HEK293T (cell line): ENCODE data around the gene GPR55.

Experiments
- CTCF ChIA-PET: fragments of 350-600 bp; formaldehyde crosslinking; extraction: SDS; loops from one replicate; lab custom pipeline; 2021; ENCODE audit warnings: antibody characterized with exemption, inconsistent platforms; lab: Yijun Ruan, JAX
- POLR2A ChIA-PET: fragments of 350-600 bp; formaldehyde crosslinking; extraction: SDS; loops from one replicate; lab custom pipeline; 2020; ENCODE audit warnings: antibody characterized with exemption, inconsistent platforms; lab: Yijun Ruan, JAX
- DNase-seq: peaks from one replicate; pipeline ENCODE4 v3.0.0; 2012; ENCODE audit warnings: mixed read lengths; ENCODE audit errors: extremely low spot score
- ARNT ChIP-seq: fragments of 450-650 bp; IDR thresholded peaks from 2 replicates; pipeline ENCODE4 v1.6.1; 2017; ENCODE audit warnings: mild to moderate bottlenecking
- BHLHE40 ChIP-seq: fragments of 450-650 bp; IDR thresholded peaks from 2 replicates; pipeline ENCODE4 v1.6.1; 2016; ENCODE audit warnings: mild to moderate bottlenecking, moderate library complexity, borderline replicate concordance
- CTBP1 ChIP-seq: fragments of 450-650 bp; IDR thresholded peaks from 2 replicates; pipeline ENCODE4 v1.6.1; 2016; ENCODE audit warnings: borderline replicate concordance
- ELF4 ChIP-seq: fragments of 450-650 bp; IDR thresholded peaks from 2 replicates; pipeline ENCODE4 v1.6.1; 2017; ENCODE audit warnings: antibody characterized with exemption
- FOXA1 ChIP-seq: fragments of 450-650 bp; IDR thresholded peaks from 2 replicates; pipeline ENCODE4 v1.6.1; 2016; ENCODE audit warnings: mild to moderate bottlenecking
- FOXK2 ChIP-seq: fragments of 450-650 bp; IDR thresholded peaks from 2 replicates; pipeline ENCODE4 v1.6.1; 2016; ENCODE audit warnings: mild to moderate bottlenecking
- FOXM1 ChIP-seq: fragments of 450-650 bp; IDR thresholded peaks from 2 replicates; pipeline ENCODE4 v1.6.1; 2017; ENCODE audit warnings: mild to moderate bottlenecking, borderline replicate concordance
- HDGF ChIP-seq: fragments of 450-650 bp; IDR thresholded peaks from 2 replicates; pipeline ENCODE4 v1.6.1; 2017; ENCODE audit warnings: antibody characterized with exemption, borderline replicate concordance
- L3MBTL2 ChIP-seq: fragments of 450-650 bp; conservative IDR thresholded peaks from 2 replicates; pipeline ENCODE4 v1.6.1; 2016; ENCODE audit warnings: mild to moderate bottlenecking
- LEF1 ChIP-seq: fragments of 450-650 bp; IDR thresholded peaks from 2 replicates; pipeline ENCODE4 v1.6.1; 2017; ENCODE audit warnings: mild to moderate bottlenecking, borderline replicate concordance
- NFRKB ChIP-seq: fragments of 450-650 bp; IDR thresholded peaks from 2 replicates; pipeline ENCODE4 v1.6.1; 2016; ENCODE audit warnings: mild to moderate bottlenecking, moderate library complexity
- SP1 ChIP-seq: fragments of 450-650 bp; IDR thresholded peaks from 2 replicates; pipeline ENCODE4 v1.6.1; 2017
- SUZ12 ChIP-seq: fragments of 450-650 bp; IDR thresholded peaks from 2 replicates; pipeline ENCODE4 v1.6.1; 2016; ENCODE audit warnings: mild to moderate bottlenecking
- TARDBP ChIP-seq: fragments of 450-650 bp; IDR thresholded peaks from 2 replicates; pipeline ENCODE4 v1.6.1; 2016
- ZNF384 ChIP-seq: fragments of 450-650 bp; IDR thresholded peaks from 2 replicates; pipeline ENCODE4 v1.6.1; 2016
- TF ChIP-seq, protein P1 (sequence below): fragments of 450-650 bp; IDR thresholded peaks from 2 replicates; pipeline ENCODE4 v1.6.1; 2016

The GPR55 gene

DNA sequence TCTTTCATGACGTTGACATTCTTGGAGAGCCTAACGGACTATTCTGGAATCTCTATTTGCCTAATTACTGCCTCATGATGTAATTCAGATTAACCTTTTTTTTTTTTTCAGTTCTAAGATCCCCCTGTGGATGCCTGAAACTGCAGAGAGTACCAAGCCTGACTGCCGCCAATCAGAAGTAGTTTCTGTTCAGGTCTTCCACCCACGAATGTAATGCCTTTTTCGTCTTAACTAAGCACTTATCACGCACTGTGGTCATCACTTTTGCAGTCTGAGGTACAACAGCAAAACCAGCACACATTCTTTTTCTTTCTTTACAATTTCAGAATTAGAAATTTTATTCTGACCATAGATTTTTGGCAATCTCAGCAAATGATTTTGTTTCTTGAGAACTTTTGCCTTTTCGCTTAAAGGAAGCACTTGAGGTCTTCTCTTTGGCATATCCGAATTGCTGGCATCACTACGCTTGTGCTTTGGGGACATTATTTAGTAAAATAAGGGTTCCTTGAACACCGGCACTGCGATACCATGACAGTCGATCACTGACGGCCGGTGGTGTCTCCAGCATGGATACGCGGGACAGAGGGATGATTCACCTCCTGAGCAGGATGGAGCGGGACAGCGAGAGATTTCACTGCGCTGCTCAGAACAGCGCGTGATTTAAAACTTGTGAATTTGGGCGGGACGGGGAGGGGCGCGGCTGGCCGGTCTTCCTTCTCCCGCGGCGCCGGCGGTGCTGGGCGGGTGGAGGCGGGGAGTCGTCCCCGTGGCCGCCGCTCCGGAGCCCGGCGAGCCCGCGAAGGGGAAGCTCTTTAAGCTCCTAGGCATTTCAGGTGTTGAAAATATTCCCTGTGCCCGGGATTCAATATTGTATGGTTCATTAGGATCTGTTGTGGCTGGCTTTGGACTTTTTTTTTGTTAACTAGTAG is 32.0 kb upstream of the GPR55 start:
- no peak for TF ChIP-seq TARDBP
- peak; percentile 55 for TF ChIP-seq L3MBTL2
- CTCF ChIA-PET = interaction anchor here (0.7 kb wide), 1 partner anchor 31 kb away, joined by 3 read pairs; no protein-coding TSS in a partner anchor
- peak; percentile 65 for DNase-seq
- POLR2A ChIA-PET = no interaction called here

DNA sequence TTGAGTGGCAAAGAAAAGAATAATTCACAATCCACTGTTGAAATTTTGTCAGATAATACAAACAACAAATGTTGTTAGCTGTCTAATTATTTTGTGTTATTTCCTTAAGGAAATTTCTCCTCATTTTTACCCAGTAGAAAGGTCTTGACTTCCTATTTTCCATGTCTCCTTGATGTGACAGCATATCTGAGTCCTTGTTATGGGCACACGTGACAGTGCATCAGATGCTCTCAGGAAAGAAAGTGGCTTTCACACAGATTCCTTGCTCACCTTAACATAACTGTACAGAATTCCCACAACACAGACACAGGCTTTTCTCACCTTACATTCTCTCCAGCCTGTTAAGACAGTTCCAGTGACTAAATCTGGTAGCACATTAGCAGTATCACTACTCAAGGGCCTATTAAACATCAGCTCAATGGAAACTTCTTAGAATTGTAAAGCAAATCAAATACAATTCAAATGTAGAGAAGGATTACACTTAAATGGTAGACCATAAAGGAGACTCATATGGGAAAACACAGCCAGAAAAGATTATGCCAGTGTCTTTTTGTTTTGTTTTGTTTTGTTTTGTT is 30.2 kb upstream of the GPR55 start:
- ChIA-PET POLR2A (no interaction called here), CTCF (no interaction called here)
- no peak for TF ChIP-seq SP1
- TF ChIP-seq CTBP1 = no peak
- no peak for TF ChIP-seq FOXK2
- no peak for TF ChIP-seq FOXA1
- TF ChIP-seq ZNF384 = no peak
- no peak for TF ChIP-seq SUZ12
- no peak for TF ChIP-seq HDGF
- no peak for TF ChIP-seq TARDBP
- TF ChIP-seq FOXM1 = no peak
- no peak for TF ChIP-seq L3MBTL2
- TF ChIP-seq ELF4 = no peak
- TF ChIP-seq BHLHE40 = no peak
- TF ChIP-seq, protein P1, sequence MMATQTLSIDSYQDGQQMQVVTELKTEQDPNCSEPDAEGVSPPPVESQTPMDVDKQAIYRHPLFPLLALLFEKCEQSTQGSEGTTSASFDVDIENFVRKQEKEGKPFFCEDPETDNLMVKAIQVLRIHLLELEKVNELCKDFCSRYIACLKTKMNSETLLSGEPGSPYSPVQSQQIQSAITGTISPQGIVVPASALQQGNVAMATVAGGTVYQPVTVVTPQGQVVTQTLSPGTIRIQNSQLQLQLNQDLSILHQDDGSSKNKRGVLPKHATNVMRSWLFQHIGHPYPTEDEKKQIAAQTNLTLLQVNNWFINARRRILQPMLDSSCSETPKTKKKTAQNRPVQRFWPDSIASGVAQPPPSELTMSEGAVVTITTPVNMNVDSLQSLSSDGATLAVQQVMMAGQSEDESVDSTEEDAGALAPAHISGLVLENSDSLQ = no peak
- DNase-seq = no peak

DNA sequence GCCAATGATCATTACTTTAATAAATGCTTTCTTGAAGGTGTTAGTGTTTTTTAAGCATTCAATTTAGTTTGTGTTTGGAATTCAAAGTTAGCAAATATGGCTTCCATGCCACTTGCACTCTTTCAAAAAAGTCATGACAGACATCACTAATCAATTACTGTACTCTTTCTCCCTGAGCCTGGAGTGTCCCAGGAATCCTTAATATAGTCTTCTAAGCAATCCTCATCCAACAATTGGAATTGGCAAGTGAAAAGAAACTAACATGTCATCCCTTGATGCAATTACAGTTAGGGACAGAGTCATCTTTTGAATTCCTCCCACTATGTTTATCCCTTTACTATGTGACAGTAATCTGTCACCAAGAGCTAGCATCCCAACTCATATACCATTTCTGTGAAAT is 29.7 kb upstream of the GPR55 start:
- ChIA-PET CTCF (no interaction called here), POLR2A (no interaction called here)
- no peak for DNase-seq
- TF ChIP-seq LEF1 (no peak), HDGF (no peak), FOXM1 (no peak), ELF4 (no peak), SP1 (no peak)

DNA sequence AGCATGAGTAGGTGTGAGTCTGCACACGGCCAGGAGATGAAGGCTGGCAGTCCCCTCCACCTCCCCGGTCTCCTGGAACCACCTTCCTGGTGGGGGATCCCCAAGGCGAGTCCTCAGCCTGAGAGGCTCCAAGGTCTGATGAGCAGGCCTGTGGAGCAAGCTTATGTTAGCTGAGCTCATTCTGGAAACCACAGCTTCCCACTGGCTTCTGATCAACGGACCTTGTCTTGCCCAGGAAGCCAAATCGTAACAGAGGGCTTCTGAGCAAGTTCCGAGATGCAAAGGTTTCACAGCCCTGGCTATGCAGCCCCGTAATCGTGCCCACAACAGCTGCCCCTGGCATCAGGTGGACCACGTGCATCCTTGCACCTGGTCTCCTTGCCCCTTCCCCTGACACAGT is 28.8 kb upstream of the GPR55 start:
- CTCF ChIA-PET = no interaction called here
- POLR2A ChIA-PET = no interaction called here
- no peak for DNase-seq
- TF ChIP-seq BHLHE40 (no peak), FOXM1 (no peak), ELF4 (no peak), HDGF (no peak), NFRKB (no peak), SUZ12 (no peak), FOXK2 (no peak), LEF1 (no peak)

DNA sequence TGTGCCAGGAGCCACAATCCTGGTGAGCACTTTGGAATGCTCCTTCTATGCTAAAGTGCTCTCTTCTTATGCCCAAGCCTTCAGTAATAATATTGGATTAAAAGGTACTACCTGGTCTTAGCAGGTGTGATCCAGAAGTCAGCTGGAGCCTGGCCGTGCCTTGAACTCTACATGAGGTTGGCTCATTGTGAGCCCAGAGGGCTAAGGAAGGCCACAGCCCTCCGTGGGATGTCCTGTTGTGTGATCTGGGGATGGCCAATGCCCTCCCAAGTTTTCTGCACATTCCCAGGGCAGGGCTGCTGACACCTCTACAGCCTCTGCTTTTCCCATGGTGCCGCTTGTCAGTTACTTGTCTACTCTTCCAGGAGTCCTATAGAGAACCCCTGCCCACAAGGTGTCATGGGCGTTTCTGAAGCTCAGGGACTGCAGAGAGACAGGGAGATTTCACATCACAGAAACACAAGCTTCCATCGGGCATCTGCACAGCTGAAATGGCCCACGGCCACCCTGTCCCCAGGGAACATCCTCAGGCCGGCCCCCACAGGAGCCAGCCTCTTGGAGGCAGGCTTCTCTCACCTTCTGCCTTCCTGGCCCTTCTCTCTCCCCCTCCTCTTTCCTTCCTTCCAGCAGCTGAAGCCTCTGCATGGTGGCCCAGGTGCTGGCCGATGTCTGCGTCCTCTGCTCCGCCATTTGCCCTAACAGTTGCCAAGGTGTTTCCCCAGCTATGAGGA is 27.3 kb upstream of the GPR55 start:
- POLR2A ChIA-PET = interaction anchor here (0.6 kb wide), 1 partner anchor 10 kb away, joined by 3 read pairs; no protein-coding TSS in a partner anchor
- no peak for TF ChIP-seq FOXA1
- TF ChIP-seq FOXM1 = no peak
- TF ChIP-seq TARDBP = no peak
- no peak for TF ChIP-seq SUZ12
- TF ChIP-seq NFRKB = no peak
- TF ChIP-seq ELF4 = no peak
- no peak for TF ChIP-seq SP1
- no peak for TF ChIP-seq HDGF
- TF ChIP-seq, protein P1 = no peak
- TF ChIP-seq LEF1 = no peak
- CTCF ChIA-PET = no interaction called here
- no peak for DNase-seq

DNA sequence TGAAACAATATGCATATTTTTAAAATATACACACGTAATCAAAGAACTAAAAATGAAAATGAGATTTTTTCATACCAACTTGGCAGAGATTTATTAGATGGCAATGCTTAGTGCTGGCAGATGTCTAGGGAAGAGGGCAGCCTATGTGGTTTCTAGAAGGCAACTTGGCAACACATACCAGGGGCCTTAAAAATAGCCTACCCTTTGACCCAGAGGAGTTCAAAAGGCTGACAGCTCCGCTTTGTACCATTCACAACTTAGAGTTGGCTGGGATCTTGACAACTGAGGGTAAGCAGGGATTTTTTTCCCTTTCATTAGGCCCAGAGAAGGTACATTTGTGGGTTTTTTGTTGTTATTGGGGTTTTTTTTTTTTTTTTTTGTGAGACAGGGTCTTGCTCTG is 26.4 kb upstream of the GPR55 start:
- CTCF ChIA-PET = no interaction called here
- TF ChIP-seq ZNF384 = no peak
- no peak for TF ChIP-seq FOXM1
- DNase-seq = no peak
- POLR2A ChIA-PET = no interaction called here

DNA sequence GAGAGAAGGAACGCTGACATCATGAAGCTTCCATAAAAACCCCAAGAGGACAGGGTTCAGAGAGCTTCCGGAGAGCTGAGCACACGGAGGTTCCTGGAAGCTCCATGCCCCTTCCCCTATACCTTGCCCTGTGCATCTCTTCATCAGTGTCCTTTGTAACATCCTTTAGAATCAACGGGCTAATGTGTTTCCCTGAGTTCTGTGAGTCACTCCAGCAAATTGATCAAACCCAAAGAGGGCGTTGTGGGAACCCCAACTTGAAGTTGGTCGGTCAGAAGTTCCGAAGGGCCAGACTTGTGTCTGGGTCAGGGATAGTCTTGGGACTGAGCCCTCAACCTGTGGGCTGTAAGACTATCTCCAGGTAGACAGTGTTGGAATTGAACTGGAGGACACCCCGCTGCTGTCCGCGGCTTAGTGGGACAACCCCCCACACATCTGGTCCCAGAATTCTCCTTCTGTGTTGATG is 25.9 kb upstream of the GPR55 start:
- TF ChIP-seq TARDBP = no peak
- no peak for TF ChIP-seq CTBP1
- TF ChIP-seq, protein P1 = no peak
- TF ChIP-seq FOXM1 = no peak
- no peak for TF ChIP-seq SP1
- no peak for TF ChIP-seq ARNT
- no peak for TF ChIP-seq ZNF384
- no peak for TF ChIP-seq HDGF
- TF ChIP-seq LEF1 = no peak
- no peak for TF ChIP-seq FOXA1
- no peak for TF ChIP-seq L3MBTL2
- CTCF ChIA-PET = no interaction called here
- POLR2A ChIA-PET = no interaction called here
- DNase-seq = no peak
